Measurements from ENCODE around the gene GHRH. TPM values are rescaled to one million over a fixed set of nuclear protein-coding genes. Genes with fewer than 3 reads are reported as not detected.

Gene GHRH
- polyA plus RNA-seq, 2 of the 4 experiments (the other 2 are of a cell fraction), result not detected

DNA sequence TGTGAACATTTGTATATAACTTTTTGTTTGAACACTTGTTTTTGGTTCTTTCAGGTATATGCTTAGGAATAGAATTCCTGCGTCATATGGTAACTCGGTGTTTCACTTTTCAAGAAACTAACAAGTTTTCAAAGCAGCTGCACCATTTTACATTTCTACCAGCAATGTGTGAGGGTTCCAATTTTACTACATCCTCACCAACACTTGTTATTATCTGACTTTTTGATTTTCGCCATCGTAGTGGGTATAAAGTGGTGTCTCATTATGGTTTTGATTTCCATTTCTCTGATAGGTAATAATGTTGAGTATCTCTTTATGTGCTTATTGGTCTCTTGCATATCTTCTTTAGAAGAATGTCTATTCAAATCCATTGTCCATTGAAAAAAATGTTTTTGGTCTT is 42.6 kb downstream of the GHRH start:
- POLR2A ChIA-PET, result no interaction called here
- no peak for TF ChIP-seq ZC3H11A (IDR thresholded peaks at IDR 0.05)
- no peak for TF ChIP-seq HOXB13 (CRISPR knock-in tag; IDR thresholded peaks at IDR 0.05; ENCODE audit: low read depth)
- TF ChIP-seq, protein P1, sequence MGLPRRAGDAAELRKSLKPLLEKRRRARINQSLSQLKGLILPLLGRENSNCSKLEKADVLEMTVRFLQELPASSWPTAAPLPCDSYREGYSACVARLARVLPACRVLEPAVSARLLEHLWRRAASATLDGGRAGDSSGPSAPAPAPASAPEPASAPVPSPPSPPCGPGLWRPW (IDR thresholded peaks at IDR 0.05), result no peak
- TF ChIP-seq, protein P2, sequence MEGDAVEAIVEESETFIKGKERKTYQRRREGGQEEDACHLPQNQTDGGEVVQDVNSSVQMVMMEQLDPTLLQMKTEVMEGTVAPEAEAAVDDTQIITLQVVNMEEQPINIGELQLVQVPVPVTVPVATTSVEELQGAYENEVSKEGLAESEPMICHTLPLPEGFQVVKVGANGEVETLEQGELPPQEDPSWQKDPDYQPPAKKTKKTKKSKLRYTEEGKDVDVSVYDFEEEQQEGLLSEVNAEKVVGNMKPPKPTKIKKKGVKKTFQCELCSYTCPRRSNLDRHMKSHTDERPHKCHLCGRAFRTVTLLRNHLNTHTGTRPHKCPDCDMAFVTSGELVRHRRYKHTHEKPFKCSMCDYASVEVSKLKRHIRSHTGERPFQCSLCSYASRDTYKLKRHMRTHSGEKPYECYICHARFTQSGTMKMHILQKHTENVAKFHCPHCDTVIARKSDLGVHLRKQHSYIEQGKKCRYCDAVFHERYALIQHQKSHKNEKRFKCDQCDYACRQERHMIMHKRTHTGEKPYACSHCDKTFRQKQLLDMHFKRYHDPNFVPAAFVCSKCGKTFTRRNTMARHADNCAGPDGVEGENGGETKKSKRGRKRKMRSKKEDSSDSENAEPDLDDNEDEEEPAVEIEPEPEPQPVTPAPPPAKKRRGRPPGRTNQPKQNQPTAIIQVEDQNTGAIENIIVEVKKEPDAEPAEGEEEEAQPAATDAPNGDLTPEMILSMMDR (IDR thresholded peaks at IDR 0.05), result no peak
- TF ChIP-seq, protein P3, sequence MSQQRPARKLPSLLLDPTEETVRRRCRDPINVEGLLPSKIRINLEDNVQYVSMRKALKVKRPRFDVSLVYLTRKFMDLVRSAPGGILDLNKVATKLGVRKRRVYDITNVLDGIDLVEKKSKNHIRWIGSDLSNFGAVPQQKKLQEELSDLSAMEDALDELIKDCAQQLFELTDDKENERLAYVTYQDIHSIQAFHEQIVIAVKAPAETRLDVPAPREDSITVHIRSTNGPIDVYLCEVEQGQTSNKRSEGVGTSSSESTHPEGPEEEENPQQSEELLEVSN (IDR thresholded peaks at IDR 0.05; ENCODE audit: borderline replicate concordance, low read depth), result no peak
- TF ChIP-seq KDM1A (IDR thresholded peaks at IDR 0.05; ENCODE audit: low read depth), result no peak
- no peak for TF ChIP-seq MYC (IDR thresholded peaks at IDR 0.05; ENCODE audit: borderline replicate concordance, low read length)
- TF ChIP-seq RAD21 (conservative IDR thresholded peaks at IDR 0.05 in 1 of 2, IDR thresholded peaks at IDR 0.05 in 1 of 2), result no peak
- no peak for TF ChIP-seq JUN (IDR thresholded peaks at IDR 0.05)
- TF ChIP-seq RFX5 (IDR thresholded peaks at IDR 0.05), result no peak
- no peak for TF ChIP-seq ELK1 (IDR thresholded peaks at IDR 0.05; ENCODE audit: low read depth, low read length)
- no peak for TF ChIP-seq MAZ (IDR thresholded peaks at IDR 0.05; ENCODE audit: borderline replicate concordance, low read depth, low read length)
- TF ChIP-seq EHMT2 (IDR thresholded peaks at IDR 0.05; ENCODE audit: low read depth), result no peak
- no peak for TF ChIP-seq GATA3 (IDR thresholded peaks at IDR 0.05; ENCODE audit: borderline replicate concordance)
- TF ChIP-seq HOXB5 (CRISPR knock-in tag; IDR thresholded peaks at IDR 0.05), result no peak
- TF ChIP-seq, protein P4, sequence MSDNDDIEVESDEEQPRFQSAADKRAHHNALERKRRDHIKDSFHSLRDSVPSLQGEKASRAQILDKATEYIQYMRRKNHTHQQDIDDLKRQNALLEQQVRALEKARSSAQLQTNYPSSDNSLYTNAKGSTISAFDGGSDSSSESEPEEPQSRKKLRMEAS (IDR thresholded peaks at IDR 0.05), result no peak
- TF ChIP-seq NFE2L2 (conservative IDR thresholded peaks at IDR 0.05; ENCODE audit: low read length), result no peak
- no peak for TF ChIP-seq ZFP36 (IDR thresholded peaks at IDR 0.05; ENCODE audit: borderline replicate concordance, partially characterized antibody)
- TF ChIP-seq NR3C1 (IDR thresholded peaks at IDR 0.05), result no peak
- H3K27ac ChIP-seq, result no peak overlapping the region
- H3K4me1 ChIP-seq, result no peaks in the 10 kb centered on the region
- no peak for ATAC-seq
- FAIRE-seq, result no peak
- CTCF ChIA-PET, result no interaction called here
- no peak overlapping the region for H3K4me2 ChIP-seq
- WGBS (ENCODE audit: missing lambda C conversion rate), result 94% methylated on average over 4 of the region's 4 CpGs
- DNase-seq (ENCODE audit: low read depth in 1 of 2, low spot score in 1 of 2), result no peak
- no peak overlapping the region for H3K4me3 ChIP-seq
- no peaks in the 10 kb centered on the region for H3K9me3 ChIP-seq

- H3K9me3 ChIP-seq, result no peaks in the 10 kb centered on the region
- H3K4me1 ChIP-seq, result no peaks in the 10 kb centered on the region
- no peak overlapping the region for H3K4me3 ChIP-seq
- no peak for ATAC-seq
- no peak for FAIRE-seq
- no peak for DNase-seq (ENCODE audit: low read depth in 1 of 2, low spot score in 1 of 2)
- POLR2A ChIA-PET, result no interaction called here
- H3K4me2 ChIP-seq, result no peak overlapping the region
- CTCF ChIA-PET, result interaction anchor here (1.4 kb wide), 1 partner anchor 23 kb away, joined by 11 read pairs; no protein-coding TSS in a partner anchor
- WGBS (ENCODE audit: missing lambda C conversion rate), result 97% methylated on average over 4 of the region's 4 CpGs
- H3K27ac ChIP-seq, result no peak overlapping the region
- TF ChIP-seq ESRRA (IDR thresholded peaks at IDR 0.05; ENCODE audit: borderline replicate concordance, low read length) (no peak), RFX5 (IDR thresholded peaks at IDR 0.05) (no peak), EP300 (IDR thresholded peaks at IDR 0.05) (no peak), KDM5A (IDR thresholded peaks at IDR 0.05) (no peak), CHD2 (IDR thresholded peaks at IDR 0.05; ENCODE audit: low read length, partially characterized antibody) (no peak), EHF (CRISPR knock-in tag; IDR thresholded peaks at IDR 0.05) (no peak), ZFP36 (IDR thresholded peaks at IDR 0.05; ENCODE audit: borderline replicate concordance, partially characterized antibody) (no peak), NR3C1 (IDR thresholded peaks at IDR 0.05) (no peak), KDM1A (IDR thresholded peaks at IDR 0.05; ENCODE audit: low read depth) (no peak), ELK1 (IDR thresholded peaks at IDR 0.05; ENCODE audit: low read depth, low read length) (no peak), CEBPB (IDR thresholded peaks at IDR 0.05) (no peak), RNF2 (IDR thresholded peaks at IDR 0.05; ENCODE audit: borderline replicate concordance, low read depth) (no peak), EHMT2 (IDR thresholded peaks at IDR 0.05; ENCODE audit: low read depth) (no peak), HOXB13 (CRISPR knock-in tag; IDR thresholded peaks at IDR 0.05; ENCODE audit: low read depth) (no peak)
- TF ChIP-seq, protein P5, sequence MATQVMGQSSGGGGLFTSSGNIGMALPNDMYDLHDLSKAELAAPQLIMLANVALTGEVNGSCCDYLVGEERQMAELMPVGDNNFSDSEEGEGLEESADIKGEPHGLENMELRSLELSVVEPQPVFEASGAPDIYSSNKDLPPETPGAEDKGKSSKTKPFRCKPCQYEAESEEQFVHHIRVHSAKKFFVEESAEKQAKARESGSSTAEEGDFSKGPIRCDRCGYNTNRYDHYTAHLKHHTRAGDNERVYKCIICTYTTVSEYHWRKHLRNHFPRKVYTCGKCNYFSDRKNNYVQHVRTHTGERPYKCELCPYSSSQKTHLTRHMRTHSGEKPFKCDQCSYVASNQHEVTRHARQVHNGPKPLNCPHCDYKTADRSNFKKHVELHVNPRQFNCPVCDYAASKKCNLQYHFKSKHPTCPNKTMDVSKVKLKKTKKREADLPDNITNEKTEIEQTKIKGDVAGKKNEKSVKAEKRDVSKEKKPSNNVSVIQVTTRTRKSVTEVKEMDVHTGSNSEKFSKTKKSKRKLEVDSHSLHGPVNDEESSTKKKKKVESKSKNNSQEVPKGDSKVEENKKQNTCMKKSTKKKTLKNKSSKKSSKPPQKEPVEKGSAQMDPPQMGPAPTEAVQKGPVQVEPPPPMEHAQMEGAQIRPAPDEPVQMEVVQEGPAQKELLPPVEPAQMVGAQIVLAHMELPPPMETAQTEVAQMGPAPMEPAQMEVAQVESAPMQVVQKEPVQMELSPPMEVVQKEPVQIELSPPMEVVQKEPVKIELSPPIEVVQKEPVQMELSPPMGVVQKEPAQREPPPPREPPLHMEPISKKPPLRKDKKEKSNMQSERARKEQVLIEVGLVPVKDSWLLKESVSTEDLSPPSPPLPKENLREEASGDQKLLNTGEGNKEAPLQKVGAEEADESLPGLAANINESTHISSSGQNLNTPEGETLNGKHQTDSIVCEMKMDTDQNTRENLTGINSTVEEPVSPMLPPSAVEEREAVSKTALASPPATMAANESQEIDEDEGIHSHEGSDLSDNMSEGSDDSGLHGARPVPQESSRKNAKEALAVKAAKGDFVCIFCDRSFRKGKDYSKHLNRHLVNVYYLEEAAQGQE (IDR thresholded peaks at IDR 0.05), result no peak
Measured at GRCh38 chr20:37218441-37218840, 43.2 kb downstream of the GHRH start.
